Loucy (cell line): ENCODE results near the gene GPR75.

Experiments
- CTCF ChIP-seq: fragments of 200-600 bp; sonication (generic); conservative IDR thresholded peaks from 2 replicates; pipeline ENCODE4 v1.5.1; 2014; ENCODE audit warnings: mild to moderate bottlenecking, antibody characterized with exemption, low read length
- EZH2phosphoT487 ChIP-seq: fragments of 200-600 bp; IDR thresholded peaks from 2 replicates; pipeline ENCODE4 v1.6.1; 2018; ENCODE audit warnings: antibody characterized with exemption, mild to moderate bottlenecking, moderate library complexity, borderline replicate concordance

GRCh38 chr2:53874401-53874950 lies 14.7 kb upstream of the GPR75 start:
- TF ChIP-seq CTCF (no peak), EZH2phosphoT487 (no peak)
